ENCODE results near the gene AKT3.
A peak's percentile ranks its signal among the peaks of the same experiment; 100 is the strongest.

AKT3 gene

DNA sequence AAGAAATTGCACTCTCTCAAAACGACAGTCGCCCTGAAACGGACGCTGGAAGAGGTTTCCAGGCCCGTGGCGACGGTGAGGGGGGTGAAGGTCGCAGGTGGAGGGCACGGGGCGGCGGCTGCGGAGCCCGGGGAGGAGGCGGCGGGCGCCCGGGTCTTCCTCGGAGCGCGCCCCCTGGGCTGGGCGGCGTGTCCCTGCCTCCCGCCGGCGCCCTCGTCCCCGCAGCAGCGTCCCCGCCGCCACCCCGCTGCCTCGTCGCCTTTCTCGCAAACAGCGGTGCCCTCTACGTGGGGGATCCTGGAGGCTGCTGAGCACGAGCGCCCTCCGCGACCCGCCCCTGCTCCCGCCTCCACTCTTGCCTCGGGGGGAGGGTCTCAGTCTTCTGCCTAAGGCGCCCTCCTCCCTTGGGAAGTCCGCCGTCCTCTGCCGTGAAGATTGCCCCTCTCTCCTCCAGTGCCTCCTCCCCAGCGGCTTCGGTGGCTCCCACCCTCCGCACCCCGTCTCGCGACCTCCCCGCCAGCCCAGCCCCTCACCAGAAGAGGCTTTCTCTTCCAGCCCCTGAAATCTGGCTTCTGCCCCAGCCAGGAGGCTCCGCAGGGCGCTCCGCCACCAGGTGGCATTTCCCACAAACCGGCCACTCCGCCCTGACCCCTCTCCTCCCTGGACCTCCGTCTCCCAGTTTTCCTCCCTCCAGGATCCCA lies 366.8 kb downstream of the AKT3 start:
- DNase-seq, result peak; percentile 35 to 42

DNA sequence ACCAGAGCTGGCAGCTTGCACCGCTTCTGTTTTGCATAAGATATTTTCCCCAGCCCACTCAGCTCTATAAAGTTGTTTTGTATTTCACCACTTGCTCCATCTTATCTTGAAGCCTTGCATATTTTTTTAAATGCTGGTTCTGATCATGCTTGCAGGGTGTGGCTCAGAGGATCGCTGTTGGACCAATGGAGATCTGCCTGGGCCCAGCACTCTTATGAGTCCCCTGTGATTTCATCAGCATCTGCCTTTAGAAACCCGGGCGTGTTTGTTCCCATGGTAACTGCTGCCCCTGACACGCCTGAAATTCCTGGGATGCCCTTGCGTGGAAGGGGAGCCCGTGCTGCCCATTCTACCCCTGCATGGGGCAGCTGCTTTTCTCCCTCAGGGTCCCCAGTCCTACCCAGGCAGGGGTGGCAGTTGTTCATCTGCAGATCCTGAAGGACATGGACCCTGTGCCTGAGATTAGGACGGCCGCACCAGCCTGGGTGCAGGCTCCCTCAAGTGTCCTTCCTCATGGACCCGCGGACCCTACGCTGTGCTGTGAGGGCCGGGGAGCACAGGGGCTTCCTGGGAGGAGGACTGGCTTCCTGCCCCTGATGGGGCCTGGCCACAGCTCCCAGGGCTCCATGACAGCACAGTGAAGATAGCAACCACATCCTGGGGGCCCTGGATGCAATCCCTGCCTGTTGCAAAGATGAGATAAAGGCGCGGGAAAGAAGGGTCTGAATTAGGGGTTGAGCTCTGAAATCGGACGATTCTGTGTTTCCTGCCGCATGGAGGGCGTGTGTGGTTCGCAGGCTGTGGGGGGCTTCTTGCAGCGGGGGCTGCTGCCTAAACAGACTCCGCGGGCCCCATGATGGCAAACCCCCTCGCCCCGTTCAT lies 367.7 kb downstream of the AKT3 start:
- peak in 1 of 2 experiments; percentile 35 for DNase-seq

- DNase-seq, result no peak
Measured at GRCh38 chr1:243481101-243481500, 368.9 kb downstream of the AKT3 start.

DNA sequence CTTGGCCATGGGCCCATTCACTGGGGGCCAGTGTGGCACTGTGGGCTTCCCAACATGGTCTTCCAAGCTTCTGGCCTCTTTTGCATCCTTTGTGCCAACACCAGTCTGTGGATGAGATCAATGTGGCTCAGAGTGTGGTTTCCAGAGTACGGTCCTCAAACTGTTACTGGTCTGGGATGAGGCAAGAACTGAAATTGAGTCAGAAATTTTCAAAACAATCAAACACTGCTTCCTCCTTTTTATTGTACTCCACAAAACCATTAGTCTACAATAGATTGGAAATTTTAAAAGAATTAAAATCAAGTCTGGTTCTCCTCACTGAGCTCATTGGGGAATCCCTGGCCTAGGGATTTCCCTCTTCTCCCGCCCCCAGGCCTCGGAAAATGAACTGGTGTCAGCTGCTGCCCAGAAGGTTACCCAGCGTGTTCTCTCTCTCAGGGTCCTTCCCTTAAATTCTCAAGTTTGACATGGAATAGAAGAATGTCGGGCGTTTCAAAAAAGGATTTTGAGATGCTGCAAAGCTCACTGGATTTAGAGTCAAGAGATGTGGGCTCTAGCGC lies 372.2 kb downstream of the AKT3 start:
- no peak for DNase-seq

- no peak for DNase-seq
Measured at GRCh38 chr1:243475966-243476365, 374.1 kb downstream of the AKT3 start.

GRCh38 chr1:243474906-243475305 lies 375.1 kb downstream of the AKT3 start:
- DNase-seq, result no peak

- DNase-seq, result no peak
Measured at GRCh38 chr1:243474136-243474881, 375.7 kb downstream of the AKT3 start.

GRCh38 chr1:243473227-243474135 lies 376.6 kb downstream of the AKT3 start:
- DNase-seq, result no peak

DNA sequence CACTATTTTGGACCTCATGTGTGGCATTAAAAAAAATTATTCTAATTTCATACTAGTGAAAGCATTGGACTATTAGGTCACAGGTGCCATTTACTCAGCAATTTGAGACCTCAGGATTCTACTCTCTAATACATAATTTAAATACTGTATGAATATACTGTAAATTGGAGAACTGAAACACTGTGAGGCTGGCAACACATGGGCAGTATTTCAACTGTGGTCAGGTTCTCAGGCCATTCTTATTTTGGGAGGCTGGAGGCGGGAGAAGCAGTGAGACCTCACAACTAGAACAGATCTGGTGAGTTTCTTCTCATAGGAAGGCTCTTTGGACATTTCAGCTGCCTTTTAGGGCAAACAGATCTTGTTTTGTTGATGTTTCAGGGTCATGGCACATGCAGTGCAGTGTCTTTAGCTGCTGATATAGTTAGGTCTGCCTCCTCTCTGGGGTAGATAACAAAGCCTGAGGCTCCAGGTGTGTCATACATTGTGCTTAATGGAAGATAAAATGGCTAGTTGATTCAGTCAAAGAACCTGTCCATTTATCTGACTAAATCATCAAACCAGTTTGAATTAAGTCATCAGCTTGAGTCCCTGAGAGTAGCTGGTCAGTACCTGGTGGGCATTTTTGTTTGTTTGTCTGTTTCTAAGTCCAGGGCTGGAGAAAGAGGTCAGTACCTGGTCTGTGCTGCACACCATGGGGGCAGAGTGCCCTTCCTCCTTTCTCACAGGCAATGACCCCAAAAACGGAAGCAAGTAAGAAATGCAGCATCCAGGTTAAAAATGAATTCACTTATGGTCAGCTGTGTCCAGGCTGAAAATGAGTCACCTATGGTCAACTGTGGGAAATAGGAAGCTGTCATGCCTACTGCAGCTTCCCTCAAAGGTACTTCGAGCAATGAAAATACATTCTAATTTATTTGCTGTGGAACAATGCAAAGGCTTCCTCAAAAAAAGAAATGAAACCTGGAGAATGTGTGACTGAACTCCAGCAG lies 378.0 kb downstream of the AKT3 start:
- DNase-seq, result no peak

DNA sequence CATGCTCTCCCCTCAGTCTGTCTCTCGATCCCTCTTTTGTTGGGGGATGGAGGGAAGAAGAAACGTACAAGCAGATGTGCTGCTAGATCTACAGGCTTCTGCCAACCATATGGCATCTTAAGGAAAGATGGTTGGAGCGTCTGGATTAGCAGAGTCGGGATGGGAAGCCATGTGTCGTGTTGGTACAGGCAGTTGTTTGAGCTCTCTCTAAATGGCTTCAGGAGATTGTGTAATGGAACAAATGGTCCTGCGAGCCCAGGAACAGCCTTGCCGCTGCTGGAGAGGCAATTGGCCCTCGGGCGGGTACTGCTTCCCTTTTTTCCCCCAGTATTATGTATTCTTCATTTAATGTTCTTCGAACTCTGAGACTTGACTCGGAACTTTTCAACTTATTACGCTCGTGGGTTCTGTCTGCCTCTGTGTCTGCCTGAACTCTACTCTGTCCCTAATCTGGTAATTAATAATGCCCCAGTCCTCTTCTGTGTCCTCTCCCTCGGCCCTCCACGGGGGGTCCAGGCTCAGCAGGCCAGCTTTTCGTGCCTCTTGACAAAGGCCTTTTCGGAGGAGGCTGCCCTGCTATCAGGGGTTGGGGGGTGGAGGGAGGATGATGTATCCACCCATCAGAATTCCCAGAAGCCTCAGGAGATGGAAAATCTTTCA lies 378.9 kb downstream of the AKT3 start:
- no peak for DNase-seq

DNA sequence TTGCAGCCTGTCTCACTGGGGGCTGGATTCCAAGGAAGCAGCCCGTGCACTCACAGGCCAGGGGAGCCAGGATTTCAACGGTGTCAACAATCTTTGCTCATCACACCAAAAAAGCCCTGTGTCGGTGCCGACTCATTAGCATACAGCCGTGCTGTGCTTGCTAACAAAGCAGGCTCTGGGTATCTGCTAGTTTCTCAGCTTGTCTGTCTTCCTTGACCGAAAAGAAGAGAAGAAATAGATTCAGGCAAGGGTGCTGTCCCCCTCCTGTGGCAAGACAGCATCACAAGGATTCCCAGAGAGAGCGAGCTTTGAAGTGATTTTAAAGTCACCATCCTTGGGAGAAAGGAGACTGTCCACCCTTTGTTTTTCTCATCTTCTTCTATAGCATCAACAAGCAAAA lies 379.5 kb downstream of the AKT3 start:
- no peak for DNase-seq

- DNase-seq, result no peak
Measured at GRCh38 chr1:243469497-243469896, 380.5 kb downstream of the AKT3 start.

- no peak for DNase-seq
Measured at GRCh38 chr1:243465738-243466137, 384.3 kb downstream of the AKT3 start.

DNA sequence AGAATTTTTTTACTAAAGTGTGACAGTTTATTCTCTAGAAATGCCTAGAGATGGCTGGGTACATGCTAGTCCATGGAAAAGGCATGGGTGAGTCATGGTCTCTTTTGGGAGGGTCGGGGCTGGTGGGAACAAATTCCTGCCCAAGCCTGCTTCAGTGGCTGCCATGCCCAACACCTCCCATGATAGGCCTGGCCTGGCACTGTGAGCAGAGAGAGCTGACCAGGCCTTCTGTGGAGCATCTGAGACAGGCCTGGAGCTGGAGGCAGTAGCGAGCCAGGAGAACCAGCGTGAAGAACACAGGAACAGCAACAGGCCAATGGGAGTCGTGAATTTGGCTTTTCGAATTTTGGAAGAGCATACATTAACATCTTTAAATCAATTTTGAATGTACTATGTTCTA lies 385.0 kb downstream of the AKT3 start:
- no peak for DNase-seq

DNA sequence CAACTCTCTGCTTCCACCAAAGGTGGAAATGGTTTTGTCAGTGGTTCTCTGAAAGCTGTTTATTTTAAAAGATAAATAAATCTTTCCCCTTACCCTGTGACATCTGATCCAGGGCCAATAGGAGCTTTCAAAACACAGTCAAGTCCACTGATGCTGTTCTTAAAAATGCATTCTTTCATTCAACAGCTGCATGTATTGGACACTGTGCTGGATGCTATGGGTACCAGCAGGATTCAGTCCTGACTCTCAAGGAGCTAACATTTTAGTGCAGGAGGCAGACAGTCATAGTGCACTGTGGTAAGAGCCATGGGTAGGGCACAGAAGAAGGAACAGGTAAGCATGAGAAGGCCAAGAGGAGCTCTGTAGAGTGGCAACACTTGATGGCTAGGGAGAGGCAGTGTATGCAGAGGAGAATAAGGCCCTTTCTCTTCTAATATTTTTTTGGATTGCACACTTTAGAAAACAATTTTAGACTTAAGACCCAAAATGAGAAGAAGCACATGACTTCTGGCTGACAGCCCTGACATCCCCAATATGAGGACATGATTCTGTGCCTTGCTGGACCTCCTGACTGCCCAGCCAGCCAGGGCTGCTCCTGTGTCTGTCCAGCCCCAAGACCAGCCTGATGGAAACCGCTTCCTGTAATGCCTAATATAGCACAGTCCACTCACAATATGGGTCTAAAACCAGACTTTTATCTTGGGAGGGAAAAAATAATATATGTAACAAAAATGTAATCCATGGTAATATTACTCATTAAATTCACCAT lies 386.9 kb downstream of the AKT3 start:
- DNase-seq, result no peak

DNA sequence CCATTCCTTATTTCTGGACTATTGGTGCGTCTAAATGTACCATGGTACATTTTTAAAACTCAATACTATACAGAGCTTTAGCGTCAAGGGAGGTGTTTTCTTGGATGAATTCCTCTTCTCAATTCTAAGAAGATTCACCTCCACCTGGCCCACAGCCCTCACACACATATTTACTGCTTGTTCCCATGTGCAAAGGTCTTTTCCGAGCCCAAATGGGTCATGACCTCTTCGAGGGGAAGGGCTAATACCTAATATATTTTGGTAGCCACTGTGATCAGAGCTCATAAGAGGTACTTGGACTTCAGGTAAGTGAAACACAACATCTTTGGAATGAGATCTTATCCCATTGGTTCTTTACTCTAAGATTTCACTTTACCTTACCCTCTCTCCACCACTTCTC lies 388.3 kb downstream of the AKT3 start:
- no peak for DNase-seq

GRCh38 chr1:243459059-243459458 lies 391.0 kb downstream of the AKT3 start:
- DNase-seq, result no peak

GRCh38 chr1:243457363-243457982 lies 392.6 kb downstream of the AKT3 start:
- no peak for DNase-seq

All from activated T-cell treated with anti-CD3 and anti-CD28 coated beads, Interleukin-2, amount 50 U/mL, for 48 hours (primary cell).